Fibroblast of mammary gland (primary cell): ENCODE results near the gene PCNX1.
A peak's percentile ranks its signal among the peaks of the same experiment; 100 is the strongest.

Experiments used
- DNase-seq: peaks from one replicate; pipeline ENCODE4 v3.0.0-alpha.2; 2010; ENCODE audit warnings: low read depth
- H3K4me3 ChIP-seq: 2 replicates; pipeline ENCODE4 v1.5.1; 2011; ENCODE audit warnings: low read depth, mild to moderate bottlenecking, low read length, moderate library complexity; ENCODE audit not compliant: control insufficient read depth
- CTCF ChIP-seq: conservative IDR thresholded peaks from 2 replicates; pipeline ENCODE4 v1.5.1; 2011; ENCODE audit warnings: low read depth, low read length, inconsistent platforms; ENCODE audit not compliant: control insufficient read depth, insufficient read depth

PCNX1 gene

GRCh38 chr14:71050227-71050823, 143.1 kb downstream of the PCNX1 start:
- DNase-seq, result peak; percentile 29
- no peak overlapping the region for H3K4me3 ChIP-seq
- TF ChIP-seq CTCF, result peak; percentile 46

GRCh38 chr14:71054706-71055105, 147.4 kb downstream of the PCNX1 start:
- H3K4me3 ChIP-seq, result no peak overlapping the region

GRCh38 chr14:71056168-71056567, 148.9 kb downstream of the PCNX1 start:
- TF ChIP-seq CTCF, result no peak
- no peak for DNase-seq
- no peak overlapping the region for H3K4me3 ChIP-seq

More at GRCh38 chr14:71054706-71055105, 147.4 kb downstream of the PCNX1 start:
- no peak for TF ChIP-seq CTCF
- DNase-seq, result no peak

- no peak overlapping the region for H3K4me3 ChIP-seq
- no peak for DNase-seq
- no peak for TF ChIP-seq CTCF
These were observed 153.0 kb downstream of the PCNX1 start for GRCh38 chr14:71060274-71060673.

GRCh38 chr14:71060825-71061455, 153.7 kb downstream of the PCNX1 start:
- TF ChIP-seq CTCF, result no peak
- no peak overlapping the region for H3K4me3 ChIP-seq
- DNase-seq, result no peak

GRCh38 chr14:71061458-71061857, 154.2 kb downstream of the PCNX1 start:
- no peak for TF ChIP-seq CTCF
- DNase-seq, result peak; percentile 45
- no peak overlapping the region for H3K4me3 ChIP-seq
